GM15510 (cell line): ENCODE data around the gene AGPAT3.

Experiments
- POLR2A ChIP-seq: IDR thresholded peaks from 3 replicates; pipeline ENCODE4 v1.6.1; 2011; ENCODE audit warnings: borderline replicate concordance; ENCODE audit not compliant: insufficient read length; ENCODE audit errors: extremely low read depth

Gene AGPAT3

GRCh38 chr21:43916076-43916475, 51.1 kb downstream of the AGPAT3 start:
- TF ChIP-seq POLR2A, result no peak

GRCh38 chr21:43916691-43917514, 51.9 kb downstream of the AGPAT3 start:
- TF ChIP-seq POLR2A, result no peak

GRCh38 chr21:43917515-43918384, 52.7 kb downstream of the AGPAT3 start:
- no peak for TF ChIP-seq POLR2A

GRCh38 chr21:43918385-43918947, 53.4 kb downstream of the AGPAT3 start:
- no peak for TF ChIP-seq POLR2A

GRCh38 chr21:43919283-43919682, 54.3 kb downstream of the AGPAT3 start:
- TF ChIP-seq POLR2A, result no peak

GRCh38 chr21:43919871-43920801, 55.1 kb downstream of the AGPAT3 start:
- no peak for TF ChIP-seq POLR2A

- TF ChIP-seq POLR2A, result no peak
These were observed 56.6 kb downstream of the AGPAT3 start for GRCh38 chr21:43921571-43921978.

GRCh38 chr21:43921979-43922945, 57.2 kb downstream of the AGPAT3 start:
- TF ChIP-seq POLR2A, result no peak

GRCh38 chr21:43922949-43923348, 57.9 kb downstream of the AGPAT3 start:
- no peak for TF ChIP-seq POLR2A

- no peak for TF ChIP-seq POLR2A
These were observed 58.4 kb downstream of the AGPAT3 start for GRCh38 chr21:43923391-43923790.

GRCh38 chr21:43924421-43925095, 59.5 kb downstream of the AGPAT3 start:
- no peak for TF ChIP-seq POLR2A

GRCh38 chr21:43925096-43925481, 60.1 kb downstream of the AGPAT3 start:
- no peak for TF ChIP-seq POLR2A

- TF ChIP-seq POLR2A, result no peak
These were observed 60.6 kb downstream of the AGPAT3 start for GRCh38 chr21:43925609-43926008.
